Lower lobe of right lung (tissue), 2 donors: ENCODE results near the gene SEMA5B. TPM values are rescaled to one million over a fixed set of nuclear protein-coding genes. Genes with fewer than 3 reads are reported as not detected.

ENCODE experiments used
- ATAC-seq, 2 donors: fragments of 200-7000 bp; cut with Tn5 transposase; one replicate each; pipeline ENCODE4 v1.9.1; 2020 to 2022; ENCODE audit warnings: mild to moderate bottlenecking in 2 of 2, moderate library complexity in 2 of 2
- DNase-seq: peaks from one replicate; pipeline ENCODE4 v3.0.0-alpha.2; 2020
- H3K27ac ChIP-seq: fragments of 200-600 bp; one replicate; pipeline ENCODE4 v1.8.0; 2022
- H3K27me3 ChIP-seq: fragments of 200-600 bp; one replicate; pipeline ENCODE4 v1.8.0; 2022; ENCODE audit warnings: low read depth
- H3K36me3 ChIP-seq: fragments of 200-600 bp; one replicate; pipeline ENCODE4 v1.8.0; 2022; ENCODE audit warnings: mild to moderate bottlenecking
- H3K4me1 ChIP-seq: fragments of 200-600 bp; one replicate; pipeline ENCODE4 v1.8.0; 2022
- H3K4me3 ChIP-seq: fragments of 200-600 bp; one replicate; pipeline ENCODE4 v1.8.0; 2022; ENCODE audit warnings: mild to moderate bottlenecking
- H3K9me3 ChIP-seq: fragments of 200-600 bp; one replicate; pipeline ENCODE4 v1.8.0; 2022
- intact Hi-C: fragments of 100-400 bp; cut with DNase I; formaldehyde crosslinking; loops from one replicate; pipeline ENCODE4 v1.11.0; 2022
- total RNA-seq: library from RNA; stranded (reverse); fragmentation: NEBNext Ultra II Directional; extraction: Animal tissue kit (Norgen Biotek cat#: 25700); gene quantifications from one replicate; pipeline ENCODE4 v1.2.1, GENCODE V29; 2021
- TF ChIP-seq, protein P1 (sequence below): fragments of 200-600 bp; IDR thresholded peaks from one replicate; pipeline ENCODE4 v1.8.0; 2022; ENCODE audit warnings: antibody characterized with exemption, mild to moderate bottlenecking
- donor health status: DM: no; HTN: yes; CAD: no; lungs with severe emphysema.

The SEMA5B gene
- total RNA-seq, 1 donor from 2014 or later, result 0.71 TPM

DNA sequence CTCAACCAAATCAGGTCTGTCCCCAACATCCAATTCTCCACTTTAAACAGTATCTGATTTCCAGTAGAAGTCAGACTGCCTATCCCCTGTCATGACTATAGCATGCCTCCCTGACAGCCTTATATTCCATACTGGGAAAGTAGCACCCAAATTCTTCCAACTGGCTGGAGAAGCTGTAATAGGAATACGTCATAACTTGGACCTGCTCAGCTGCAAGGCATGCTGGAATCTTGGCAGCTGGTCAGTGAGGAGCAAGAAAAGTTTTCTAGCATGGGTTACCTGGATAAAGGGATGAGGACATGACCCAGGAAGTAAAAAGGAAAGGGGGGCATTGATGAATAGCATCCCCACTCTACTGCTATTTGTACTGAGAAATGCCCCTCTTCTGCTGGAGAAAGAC lies 8.9 kb downstream of the SEMA5B start:
- no peak overlapping the region for H3K4me3 ChIP-seq

DNA sequence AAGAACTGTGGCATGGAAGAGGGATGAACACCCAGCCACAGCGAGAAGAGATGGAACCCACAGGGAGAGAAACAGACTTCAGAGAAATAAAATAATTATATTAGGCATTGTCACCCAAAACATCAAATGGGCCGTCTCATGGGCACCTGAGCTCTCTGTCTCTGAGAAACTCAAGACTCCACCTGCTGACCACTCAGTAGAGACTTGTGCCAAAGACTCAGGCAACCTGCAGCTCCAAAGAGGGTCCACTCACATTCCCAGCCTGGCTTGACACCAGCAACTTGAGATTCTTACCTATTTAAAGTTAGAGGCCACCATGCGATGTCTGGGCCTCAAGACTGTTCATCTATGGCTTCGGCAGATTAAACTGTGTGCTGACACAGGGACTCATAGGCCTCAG lies 12.0 kb downstream of the SEMA5B start:
- intact Hi-C loops, result no loop called here
- Histone ChIP-seq H3K4me3 (no peak overlapping the region), H3K36me3 (no peaks in the 10 kb centered on the region), H3K27me3 (no peaks in the 10 kb centered on the region), H3K27ac (no peak overlapping the region), H3K4me1 (no peaks in the 10 kb centered on the region), H3K9me3 (no peaks in the 10 kb centered on the region)
- TF ChIP-seq, protein P1, sequence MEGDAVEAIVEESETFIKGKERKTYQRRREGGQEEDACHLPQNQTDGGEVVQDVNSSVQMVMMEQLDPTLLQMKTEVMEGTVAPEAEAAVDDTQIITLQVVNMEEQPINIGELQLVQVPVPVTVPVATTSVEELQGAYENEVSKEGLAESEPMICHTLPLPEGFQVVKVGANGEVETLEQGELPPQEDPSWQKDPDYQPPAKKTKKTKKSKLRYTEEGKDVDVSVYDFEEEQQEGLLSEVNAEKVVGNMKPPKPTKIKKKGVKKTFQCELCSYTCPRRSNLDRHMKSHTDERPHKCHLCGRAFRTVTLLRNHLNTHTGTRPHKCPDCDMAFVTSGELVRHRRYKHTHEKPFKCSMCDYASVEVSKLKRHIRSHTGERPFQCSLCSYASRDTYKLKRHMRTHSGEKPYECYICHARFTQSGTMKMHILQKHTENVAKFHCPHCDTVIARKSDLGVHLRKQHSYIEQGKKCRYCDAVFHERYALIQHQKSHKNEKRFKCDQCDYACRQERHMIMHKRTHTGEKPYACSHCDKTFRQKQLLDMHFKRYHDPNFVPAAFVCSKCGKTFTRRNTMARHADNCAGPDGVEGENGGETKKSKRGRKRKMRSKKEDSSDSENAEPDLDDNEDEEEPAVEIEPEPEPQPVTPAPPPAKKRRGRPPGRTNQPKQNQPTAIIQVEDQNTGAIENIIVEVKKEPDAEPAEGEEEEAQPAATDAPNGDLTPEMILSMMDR, result no peak
- no peak for DNase-seq
- ATAC-seq, result no peak

More for the DNA sequence above, 8.9 kb downstream of the SEMA5B start:
- Histone ChIP-seq H3K9me3 (no peaks in the 10 kb centered on the region), H3K36me3 (no peaks in the 10 kb centered on the region), H3K27me3 (no peaks in the 10 kb centered on the region), H3K27ac (no peak overlapping the region), H3K4me1 (no peaks in the 10 kb centered on the region)
- ATAC-seq, result no peak
- DNase-seq, result no peak
- intact Hi-C loops, result no loop called here
- TF ChIP-seq, protein P1, result no peak

DNA sequence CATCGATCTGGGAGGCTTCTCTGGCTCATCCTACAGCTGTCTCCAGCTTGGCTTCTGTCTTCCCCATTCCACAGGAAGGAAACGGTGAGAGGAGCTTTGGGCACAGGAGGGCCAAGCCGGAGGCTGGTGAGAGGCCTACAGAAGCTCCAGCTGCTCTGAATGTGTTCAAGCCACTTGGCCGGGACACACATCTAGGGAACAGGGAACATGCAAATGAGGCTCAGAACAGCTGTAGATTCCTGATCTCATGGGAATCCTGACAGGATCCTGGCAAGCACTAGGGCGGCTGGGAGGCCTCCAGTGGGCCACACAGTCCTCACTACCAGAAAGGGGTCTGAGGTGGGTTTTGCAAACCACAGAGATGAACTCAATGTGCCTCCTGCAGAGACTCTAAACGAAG lies 13.7 kb downstream of the SEMA5B start:
- Histone ChIP-seq H3K36me3 (no peaks in the 10 kb centered on the region), H3K4me3 (no peak overlapping the region), H3K27me3 (no peaks in the 10 kb centered on the region), H3K4me1 (no peaks in the 10 kb centered on the region), H3K27ac (no peak overlapping the region), H3K9me3 (no peaks in the 10 kb centered on the region)
- intact Hi-C loops, result no loop called here
- no peak for DNase-seq
- TF ChIP-seq, protein P1, result no peak
- no peak for ATAC-seq

DNA sequence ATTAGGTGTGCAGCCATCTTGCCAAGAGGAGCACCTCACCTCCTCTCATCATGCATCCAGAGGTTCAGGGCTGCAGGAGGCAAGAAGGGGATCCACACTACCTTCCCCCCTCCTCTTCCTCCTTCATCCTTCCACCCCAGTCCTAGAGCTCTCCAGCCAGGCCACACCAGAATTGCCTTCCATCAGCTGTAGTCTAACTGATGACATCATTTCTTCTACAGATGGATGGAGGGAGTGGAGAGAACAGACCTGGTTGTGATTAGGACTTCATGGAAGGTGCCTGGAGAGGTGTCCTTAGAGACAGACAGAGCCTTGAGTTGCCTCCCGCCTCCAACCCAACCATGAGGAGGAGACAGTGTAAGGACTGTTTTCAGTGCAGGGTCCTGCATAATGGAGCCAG lies 14.9 kb downstream of the SEMA5B start:
- no peak overlapping the region for H3K4me3 ChIP-seq
- no peak for DNase-seq
- H3K4me1 ChIP-seq, result no peaks in the 10 kb centered on the region
- H3K36me3 ChIP-seq, result no peaks in the 10 kb centered on the region
- no peaks in the 10 kb centered on the region for H3K9me3 ChIP-seq
- TF ChIP-seq, protein P1, result no peak
- H3K27me3 ChIP-seq, result no peaks in the 10 kb centered on the region
- no peak for ATAC-seq
- no peak overlapping the region for H3K27ac ChIP-seq
- intact Hi-C loops, result no loop called here

DNA sequence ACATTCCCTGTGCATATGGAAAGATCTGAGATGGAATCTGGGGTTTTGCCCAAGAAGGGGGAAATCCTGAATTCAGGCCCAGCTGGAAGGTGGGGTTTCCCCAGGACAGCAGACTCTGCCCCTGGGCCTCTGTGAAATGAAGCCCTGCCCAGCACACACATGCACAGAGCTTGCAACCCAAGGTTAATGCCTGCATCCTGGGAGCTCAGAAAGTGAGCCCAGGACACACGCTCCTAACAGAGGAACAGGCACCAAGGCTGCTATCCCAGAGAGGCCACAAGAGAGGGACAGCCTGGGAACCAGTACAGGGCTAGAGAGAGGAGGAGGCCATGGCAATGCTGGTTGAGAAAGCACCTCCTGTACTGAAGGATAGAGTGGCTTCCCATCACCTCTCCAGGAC lies 16.1 kb downstream of the SEMA5B start:
- no peak for ATAC-seq

More for the DNA sequence above, 16.1 kb downstream of the SEMA5B start:
- TF ChIP-seq, protein P1, result no peak
- Histone ChIP-seq H3K36me3 (no peaks in the 10 kb centered on the region), H3K27ac (no peak overlapping the region), H3K27me3 (no peaks in the 10 kb centered on the region), H3K9me3 (no peaks in the 10 kb centered on the region), H3K4me3 (no peak overlapping the region), H3K4me1 (no peaks in the 10 kb centered on the region)
- intact Hi-C loops, result no loop called here
- no peak for DNase-seq
